Liver (tissue), 3 donors: ENCODE data around the gene ANKFY1.

Experiments
- CTCF ChIP-seq: fragments of 150-350 bp; IDR thresholded peaks from 2 replicates; pipeline ENCODE4 v1.5.1; 2017; ENCODE audit warnings: improper control_type of control experiment, low read depth, low read length; ENCODE audit not compliant: missing input control
- GABPA ChIP-seq, 2 donors: IDR thresholded peaks in 1 of 2; conservative IDR thresholded peaks in 1 of 2; 2 replicates each; pipeline ENCODE4 v1.6.1; 2016; ENCODE audit warnings: antibody characterized with exemption in 2 of 2, mild to moderate bottlenecking in 1 of 2, moderate library complexity in 1 of 2
- JUND ChIP-seq, 2 donors: IDR thresholded peaks; 2 replicates each; pipeline ENCODE4 v1.6.1; 2016; ENCODE audit warnings: antibody characterized with exemption in 2 of 2
- RAD21 ChIP-seq, 2 donors: IDR thresholded peaks; 2 replicates each; pipeline ENCODE4 v1.6.1; 2016; ENCODE audit warnings: antibody characterized with exemption in 2 of 2, mild to moderate bottlenecking in 2 of 2
- REST ChIP-seq: IDR thresholded peaks from 2 replicates; pipeline ENCODE4 v1.6.1; 2016; ENCODE audit warnings: antibody characterized with exemption, mild to moderate bottlenecking
- TAF1 ChIP-seq: conservative IDR thresholded peaks from 2 replicates; pipeline ENCODE4 v1.6.1; 2016; ENCODE audit warnings: antibody characterized with exemption, mild to moderate bottlenecking
- TF ChIP-seq, protein P1 (sequence below): IDR thresholded peaks from 2 replicates; pipeline ENCODE4 v1.6.1; 2016; ENCODE audit warnings: antibody characterized with exemption
- donor health status: healthy.
- donor health status: healthy.

GRCh38 chr17:4134721-4135120, 129.1 kb downstream of the ANKFY1 start:
- no peak for TF ChIP-seq CTCF
- no peak for TF ChIP-seq GABPA (IDR thresholded peaks at IDR 0.05 in 1 of 2, conservative IDR thresholded peaks at IDR 0.05 in 1 of 2)
- TF ChIP-seq RAD21 (IDR thresholded peaks at IDR 0.05), result no peak
- no peak for TF ChIP-seq REST
- TF ChIP-seq JUND (IDR thresholded peaks at IDR 0.05), result no peak
- TF ChIP-seq, protein P1, sequence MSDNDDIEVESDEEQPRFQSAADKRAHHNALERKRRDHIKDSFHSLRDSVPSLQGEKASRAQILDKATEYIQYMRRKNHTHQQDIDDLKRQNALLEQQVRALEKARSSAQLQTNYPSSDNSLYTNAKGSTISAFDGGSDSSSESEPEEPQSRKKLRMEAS, result no peak
- TF ChIP-seq TAF1, result no peak
